HCT116 (cell line): ENCODE measurements around the gene HILPDA.

Experiments
- CTCF ChIP-seq, 3 experiments: fragments of 200-600 bp in 1 of 3; sonication (generic) in 1 of 3; IDR thresholded peaks in 2 of 3; conservative IDR thresholded peaks in 1 of 3; 2 replicates each; pipeline ENCODE4 v1.5.1; 2012 to 2017; ENCODE audit warnings: low read depth in 2 of 3, low read length in 2 of 3, antibody characterized with exemption in 1 of 3, borderline replicate concordance in 1 of 3, control low read depth in 1 of 3, mild to moderate bottlenecking in 1 of 3, mixed read lengths in 1 of 3, mixed run types in 1 of 3, moderate library complexity in 1 of 3; ENCODE audit not compliant: insufficient read depth in 1 of 3
- EZH2 ChIP-seq: fragments of 200-600 bp; sonication (generic); IDR thresholded peaks from 2 replicates; pipeline ENCODE4 v1.6.1; 2017; ENCODE audit warnings: antibody characterized with exemption, mixed run types
- MAX ChIP-seq: IDR thresholded peaks from 2 replicates; pipeline ENCODE4 v1.6.1; 2012
- POLR2AphosphoS5 ChIP-seq: IDR thresholded peaks from 2 replicates; pipeline ENCODE4 v1.6.1; 2011; ENCODE audit warnings: mild to moderate bottlenecking, low read depth, low read length, moderate library complexity
- ZBTB33 ChIP-seq: IDR thresholded peaks from 2 replicates; pipeline ENCODE4 v1.6.1; 2011; ENCODE audit warnings: mild to moderate bottlenecking, low read length, moderate library complexity; ENCODE audit not compliant: insufficient replicate concordance; ENCODE audit errors: extremely low read depth

- TF ChIP-seq MAX (no peak), POLR2AphosphoS5 (no peak), CTCF (IDR thresholded peaks at IDR 0.05 in 2 of 3, conservative IDR thresholded peaks at IDR 0.05 in 1 of 3; ENCODE audit: borderline replicate concordance in 1 of 3, insufficient read depth in 1 of 3, low read depth in 2 of 3, low read length in 2 of 3) (no peak), EZH2 (no peak), ZBTB33 (no peak)
These were observed 13.3 kb upstream of the HILPDA start for GRCh38 chr7:128442356-128442755.
